Right kidney (tissue), 1 donor: ENCODE results near the gene NR6A1.
"Not testable (repeated sequence)": the region's sequence is repeated elsewhere in the genome, so short reads cannot be mapped to it uniquely, and the experiment has no call there.

Experiments
- DNase-seq: peaks from one replicate; pipeline ENCODE4 v3.0.0-alpha.2; 2016

NR6A1 gene

GRCh38 chr9:124761196-124761595 is 9.9 kb downstream of the NR6A1 start:
- DNase-seq = no peak

GRCh38 chr9:124760719-124761118 is 10.4 kb downstream of the NR6A1 start:
- no peak for DNase-seq

- no peak for DNase-seq
Observed at GRCh38 chr9:124759327-124759726, 11.8 kb downstream of the NR6A1 start.

GRCh38 chr9:124758691-124759090 is 12.4 kb downstream of the NR6A1 start:
- DNase-seq = no peak

- no peak for DNase-seq
Observed at GRCh38 chr9:124758061-124758460, 13.1 kb downstream of the NR6A1 start.

- no peak for DNase-seq
Observed at GRCh38 chr9:124757616-124758015, 13.5 kb downstream of the NR6A1 start.

- DNase-seq = no peak
Observed at GRCh38 chr9:124756011-124756410, 15.1 kb downstream of the NR6A1 start.

- DNase-seq = no peak
Observed at GRCh38 chr9:124755061-124755460, 16.1 kb downstream of the NR6A1 start.

- DNase-seq = no peak
Observed at GRCh38 chr9:124754289-124754688, 16.8 kb downstream of the NR6A1 start.

- no peak for DNase-seq
Observed at GRCh38 chr9:124752967-124753366, 18.1 kb downstream of the NR6A1 start.

GRCh38 chr9:124749781-124750180 is 21.3 kb downstream of the NR6A1 start:
- no peak for DNase-seq

- DNase-seq = no peak
Observed at GRCh38 chr9:124749284-124749683, 21.8 kb downstream of the NR6A1 start.

GRCh38 chr9:124747065-124747464 is 24.0 kb downstream of the NR6A1 start:
- DNase-seq = no peak

- DNase-seq = no peak
Observed at GRCh38 chr9:124743686-124744348, 27.3 kb downstream of the NR6A1 start.

- no peak for DNase-seq
Observed at GRCh38 chr9:124742940-124743339, 28.2 kb downstream of the NR6A1 start.

GRCh38 chr9:124741662-124742061 is 29.4 kb downstream of the NR6A1 start:
- no peak for DNase-seq

- DNase-seq = no peak
Observed at GRCh38 chr9:124741149-124741548, 30.0 kb downstream of the NR6A1 start.

GRCh38 chr9:124739360-124739759 is 31.8 kb downstream of the NR6A1 start:
- no peak for DNase-seq

- DNase-seq = not testable (repeated sequence)
Observed at GRCh38 chr9:124738075-124738474, 33.0 kb downstream of the NR6A1 start.

- DNase-seq = no peak
Observed at GRCh38 chr9:124735121-124735520, 36.0 kb downstream of the NR6A1 start.

- DNase-seq = not testable (repeated sequence)
Observed at GRCh38 chr9:124734741-124735083, 36.4 kb downstream of the NR6A1 start.

- no peak for DNase-seq
Observed at GRCh38 chr9:124733964-124734740, 37.0 kb downstream of the NR6A1 start.

- DNase-seq = no peak
Observed at GRCh38 chr9:124730772-124731171, 40.3 kb downstream of the NR6A1 start.

GRCh38 chr9:124726886-124727285 is 44.2 kb downstream of the NR6A1 start:
- DNase-seq = no peak
